GM18508 (cell line): ENCODE measurements around the gene RAB3C.

Experiments used
- ATAC-seq: cut with Tn5 transposase; IDR thresholded peaks from one replicate; pipeline ENCODE4 v1.9.1; 2021; ENCODE audit warnings: moderate number of reproducible peaks; ENCODE audit not compliant: insufficient read depth, unreplicated experiment

The RAB3C gene

GRCh38 chr5:58804291-58804690 lies 221.4 kb downstream of the RAB3C start:
- ATAC-seq = no peak

GRCh38 chr5:58810086-58810485 lies 227.2 kb downstream of the RAB3C start:
- ATAC-seq = no peak

DNA sequence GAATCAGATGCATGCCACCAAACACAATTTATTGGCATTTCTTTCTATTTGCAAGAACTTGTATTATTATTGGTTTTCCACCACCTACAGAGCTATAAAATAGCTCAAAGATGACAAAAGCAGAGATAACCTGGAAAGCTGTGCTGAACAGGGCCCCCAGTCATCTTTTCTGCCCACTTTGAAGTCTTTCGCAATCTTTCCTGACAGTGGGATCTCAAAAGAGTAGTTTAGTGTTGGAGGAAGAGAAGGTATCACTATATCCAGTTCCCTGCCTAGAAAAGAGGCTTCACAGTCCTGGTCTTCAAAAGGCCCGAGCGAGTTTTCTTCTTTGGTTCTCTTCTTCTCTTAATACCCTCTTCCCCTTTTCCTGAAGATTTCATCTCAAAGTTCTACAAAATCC lies 231.0 kb downstream of the RAB3C start:
- no peak for ATAC-seq

GRCh38 chr5:58816181-58816731 lies 233.4 kb downstream of the RAB3C start:
- no peak for ATAC-seq

DNA sequence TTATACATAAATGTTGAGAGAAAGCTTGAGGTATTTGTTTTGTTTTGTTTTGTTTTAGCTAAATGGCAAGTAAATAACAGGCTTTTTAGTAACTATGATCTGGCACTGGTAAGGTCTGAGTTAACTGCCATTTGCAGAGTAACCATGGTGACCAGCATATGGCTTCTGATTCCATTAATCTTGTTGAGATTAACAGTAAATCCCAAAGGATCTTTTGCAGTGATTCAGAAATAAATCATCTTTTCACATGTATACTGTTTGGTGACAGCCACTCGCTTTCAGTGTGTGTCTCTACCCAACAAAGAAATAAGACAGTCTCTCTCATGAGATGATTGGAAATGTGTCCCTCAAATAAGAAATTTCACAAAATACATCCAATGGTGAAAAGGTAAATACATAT lies 235.6 kb downstream of the RAB3C start:
- ATAC-seq = no peak

DNA sequence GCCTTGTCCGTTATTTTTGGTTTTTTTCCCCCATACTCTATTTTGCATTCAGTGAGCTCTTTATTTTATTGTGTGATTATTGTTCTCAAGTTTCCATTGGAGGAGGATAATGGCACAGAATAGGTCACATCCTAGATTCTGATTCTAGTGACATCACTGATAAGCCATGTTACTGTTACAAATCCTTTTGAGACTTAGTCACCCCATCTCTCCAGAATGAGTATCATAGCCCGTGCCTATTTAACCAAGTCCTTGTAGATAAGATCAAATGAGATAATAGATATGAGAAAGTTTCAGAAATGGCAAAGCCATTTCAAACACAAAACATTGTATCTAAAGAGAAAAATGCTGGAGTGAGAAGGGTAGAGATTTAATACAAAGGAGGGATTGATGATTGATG lies 242.6 kb downstream of the RAB3C start:
- no peak for ATAC-seq

- ATAC-seq = no peak
Measured at GRCh38 chr5:58825899-58826298, 243.0 kb downstream of the RAB3C start.

GRCh38 chr5:58827463-58827862 lies 244.6 kb downstream of the RAB3C start:
- ATAC-seq = no peak

GRCh38 chr5:58828258-58828657 lies 245.4 kb downstream of the RAB3C start:
- no peak for ATAC-seq

- ATAC-seq = no peak
Measured at GRCh38 chr5:58834242-58835225, 251.7 kb downstream of the RAB3C start.

DNA sequence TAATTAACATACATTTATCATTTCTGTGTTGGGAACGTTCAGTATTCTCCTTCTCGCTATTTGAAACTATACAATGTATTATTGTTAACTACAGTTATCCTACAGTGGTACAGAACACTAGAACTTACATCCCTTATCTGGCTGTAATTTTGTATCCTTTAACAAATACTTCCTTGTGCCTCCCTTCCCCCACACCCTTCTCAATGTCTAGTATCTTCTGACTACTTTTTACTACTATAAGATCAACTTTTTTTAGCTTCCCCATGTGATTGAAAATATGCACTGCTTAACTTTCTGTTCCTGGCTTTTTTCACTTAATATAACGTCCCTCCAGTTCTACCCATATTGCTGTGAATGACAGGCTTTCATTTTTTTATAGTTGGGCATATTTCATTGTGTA lies 253.5 kb downstream of the RAB3C start:
- no peak for ATAC-seq

- no peak for ATAC-seq
Measured at GRCh38 chr5:58838729-58839128, 255.9 kb downstream of the RAB3C start.

- ATAC-seq = no peak
Measured at GRCh38 chr5:58842852-58843251, 260.0 kb downstream of the RAB3C start.

DNA sequence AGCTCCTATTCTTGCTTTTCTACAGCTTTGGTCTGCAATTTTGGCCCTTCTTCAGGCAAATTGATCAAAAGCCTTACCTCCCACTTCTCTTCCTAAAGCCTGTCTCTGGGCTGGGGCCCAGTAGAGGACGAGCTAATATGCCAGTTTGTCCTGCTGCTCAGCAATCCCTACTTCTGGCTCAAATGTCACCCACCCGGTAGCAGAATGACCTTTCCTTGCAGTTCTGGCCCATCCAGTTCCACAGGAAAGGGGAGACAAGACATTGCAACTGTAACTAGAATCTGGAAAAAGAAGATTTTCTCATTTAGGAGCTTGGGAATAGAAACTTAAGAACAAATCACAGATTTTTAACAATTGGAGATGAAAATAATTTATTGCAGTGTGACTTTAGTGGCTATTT lies 261.5 kb downstream of the RAB3C start:
- ATAC-seq = no peak

- ATAC-seq = no peak
Measured at GRCh38 chr5:58847041-58847440, 264.2 kb downstream of the RAB3C start.

DNA sequence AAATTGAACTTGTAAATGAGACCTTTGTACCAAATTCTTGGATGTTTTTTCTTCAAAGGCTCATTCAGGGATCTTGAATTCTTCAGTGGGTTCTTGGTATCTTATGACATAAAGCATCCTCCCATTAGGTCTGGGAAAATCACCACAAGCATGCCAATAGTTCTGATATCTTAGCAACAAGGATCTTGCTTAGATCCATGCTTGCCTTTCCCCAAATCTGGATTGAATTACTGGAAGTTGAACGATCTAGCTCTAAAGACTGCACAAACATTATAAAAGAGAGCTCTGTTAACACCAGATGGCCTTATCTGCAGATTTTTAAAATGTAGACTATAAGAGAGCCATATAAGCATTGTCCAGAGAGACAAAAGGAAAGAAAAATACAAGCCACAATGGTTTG lies 266.3 kb downstream of the RAB3C start:
- no peak for ATAC-seq

GRCh38 chr5:58849921-58850667 lies 267.2 kb downstream of the RAB3C start:
- ATAC-seq = no peak

DNA sequence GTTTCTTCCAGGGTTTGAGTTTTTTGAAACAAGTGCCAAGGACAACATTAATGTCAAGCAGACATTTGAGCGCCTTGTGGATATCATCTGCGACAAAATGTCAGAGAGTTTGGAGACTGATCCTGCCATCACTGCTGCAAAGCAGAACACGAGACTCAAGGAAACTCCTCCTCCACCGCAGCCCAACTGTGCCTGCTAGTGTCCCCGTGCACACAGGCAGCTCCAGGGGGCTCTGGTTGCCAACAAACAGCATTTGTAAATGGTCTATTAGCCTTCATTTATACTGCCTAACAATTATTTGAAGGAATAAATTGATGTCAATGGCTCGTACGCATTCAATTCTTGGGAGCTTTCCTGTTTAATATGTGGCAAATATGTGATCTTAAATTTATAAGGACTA lies 268.3 kb downstream of the RAB3C start:
- ATAC-seq = no peak

DNA sequence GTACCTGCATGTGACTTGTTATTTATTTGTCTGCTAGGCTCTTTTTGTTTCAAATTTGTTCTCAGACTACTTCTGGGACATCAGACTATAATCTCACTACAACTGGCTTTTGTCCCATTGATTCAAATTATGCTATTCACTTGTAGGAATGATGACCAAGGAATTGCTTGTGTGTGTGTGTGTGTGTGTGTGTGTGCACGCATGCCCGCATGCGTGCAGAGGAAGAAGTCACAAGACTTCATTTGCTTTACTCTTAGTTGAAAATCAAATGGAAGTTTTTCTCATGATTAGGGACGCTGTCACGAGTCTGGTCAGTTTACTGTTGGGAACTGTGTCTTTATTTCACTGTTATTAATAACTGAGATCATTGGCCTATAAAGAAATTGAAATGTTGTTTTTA lies 268.7 kb downstream of the RAB3C start:
- no peak for ATAC-seq

DNA sequence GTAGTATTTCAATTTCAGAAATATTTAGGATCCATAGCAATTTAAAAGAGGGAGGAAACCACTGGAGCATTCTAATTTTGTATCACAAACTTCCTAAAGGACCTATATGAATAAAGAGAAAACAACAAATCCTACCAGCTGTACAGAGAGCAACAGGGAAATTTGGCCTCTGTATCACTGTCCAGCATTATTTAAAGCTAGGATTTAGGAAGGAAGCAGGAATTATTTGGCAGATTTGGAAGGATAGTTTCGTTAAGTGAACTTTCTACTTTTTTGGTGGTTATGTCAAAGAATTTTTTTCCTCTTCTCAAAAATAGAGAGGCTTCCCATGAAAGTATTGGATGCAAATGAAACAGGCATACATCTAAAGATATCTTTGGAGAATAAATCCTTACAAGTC lies 269.7 kb downstream of the RAB3C start:
- ATAC-seq = no peak

DNA sequence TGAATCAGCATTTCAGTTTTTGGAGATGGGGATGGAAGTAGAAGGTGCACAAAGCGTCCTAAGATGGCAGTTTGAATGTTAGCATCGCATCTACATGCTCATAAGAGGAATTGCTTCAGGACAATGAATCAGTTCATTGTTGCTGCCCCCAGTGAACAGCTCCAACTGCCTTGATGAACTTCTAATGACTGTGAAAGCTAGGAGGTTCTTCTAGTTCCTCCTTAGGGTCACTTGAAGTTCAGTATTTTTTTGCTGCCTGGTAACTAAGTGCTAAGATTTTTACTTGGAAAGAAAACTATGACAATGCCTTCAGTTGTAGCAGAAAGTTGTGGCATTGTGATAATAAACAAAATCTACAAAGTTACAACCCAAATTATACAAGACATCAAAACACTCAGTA lies 271.6 kb downstream of the RAB3C start:
- no peak for ATAC-seq
